GM23338 (cell line): ENCODE results near the gene TSPOAP1. TPM values are rescaled to one million over a fixed set of nuclear protein-coding genes. Genes with fewer than 3 reads are reported as not detected.

Source experiments
- CTCF ChIP-seq, 2 experiments: fragments of 200-600 bp in 1 of 2; sonication (generic) in 1 of 2; conservative IDR thresholded peaks; 2 replicates each; pipeline versions ENCODE4 v1.5.1 to v1.6.1; 2016 to 2017; ENCODE audit warnings: antibody characterized with exemption in 2 of 2, low read depth in 2 of 2, mild to moderate bottlenecking in 2 of 2, moderate library complexity in 1 of 2
- EZH2phosphoT487 ChIP-seq: fragments of 200-600 bp; sonication (generic); IDR thresholded peaks from one replicate; pipeline ENCODE4 v1.8.1; 2018; ENCODE audit warnings: antibody characterized with exemption; ENCODE audit not compliant: unreplicated experiment
- NANOG ChIP-seq: IDR thresholded peaks from 2 replicates; pipeline ENCODE4 v1.6.1; 2016; ENCODE audit warnings: antibody characterized with exemption, borderline replicate concordance
- STAT1 ChIP-seq: IDR thresholded peaks from one replicate; pipeline ENCODE4 v1.6.1; 2016; ENCODE audit warnings: antibody characterized with exemption; ENCODE audit not compliant: unreplicated experiment
- ZNF114 ChIP-seq: fragments of 250-450 bp; sonication (Bioruptor Pico); IDR thresholded peaks from 2 replicates; pipeline ENCODE4 v1.5.0; 2020; ENCODE audit warnings: mild to moderate bottlenecking, moderate library complexity
- ZNF331 ChIP-seq: fragments of 250-450 bp; sonication (Bioruptor Pico); IDR thresholded peaks from 2 replicates; pipeline ENCODE4 v1.5.0; 2020; ENCODE audit warnings: low read depth, mild to moderate bottlenecking, moderate library complexity
- polyA plus RNA-seq: library from polyadenylated mRNA; unstranded; fragments of >200 nt; fragmentation: Nextera tagmentation; extraction: Ambion mirVana; gene quantifications from 2 replicates; pipeline ENCODE4 v1.2.1, GENCODE V29; 2016
- total RNA-seq: library from RNA; depleted of rRNA; stranded (reverse); fragments of >200 nt; shearing (Covaris generic); gene quantifications from 2 replicates; pipeline ENCODE4 v1.2.3, GENCODE V29; 2014
- TF ChIP-seq, protein P1 (sequence below): fragments of 250-450 bp; sonication (Bioruptor Pico); IDR thresholded peaks from 2 replicates; pipeline ENCODE4 v1.5.0; 2020; ENCODE audit warnings: mild to moderate bottlenecking, moderate library complexity
- TF ChIP-seq, protein P2 (sequence below): IDR thresholded peaks from one replicate; pipeline ENCODE4 v1.6.1; 2018; ENCODE audit warnings: antibody characterized with exemption; ENCODE audit not compliant: unreplicated experiment
- TF ChIP-seq, protein P3 (sequence below): IDR thresholded peaks from 2 replicates; pipeline ENCODE4 v1.6.1; 2016; ENCODE audit warnings: antibody characterized with exemption

The TSPOAP1 gene
- total and polyA plus RNA-seq, 2 experiments from 2014 or later = 7.3 to 11.8 TPM

- TF ChIP-seq, protein P1, sequence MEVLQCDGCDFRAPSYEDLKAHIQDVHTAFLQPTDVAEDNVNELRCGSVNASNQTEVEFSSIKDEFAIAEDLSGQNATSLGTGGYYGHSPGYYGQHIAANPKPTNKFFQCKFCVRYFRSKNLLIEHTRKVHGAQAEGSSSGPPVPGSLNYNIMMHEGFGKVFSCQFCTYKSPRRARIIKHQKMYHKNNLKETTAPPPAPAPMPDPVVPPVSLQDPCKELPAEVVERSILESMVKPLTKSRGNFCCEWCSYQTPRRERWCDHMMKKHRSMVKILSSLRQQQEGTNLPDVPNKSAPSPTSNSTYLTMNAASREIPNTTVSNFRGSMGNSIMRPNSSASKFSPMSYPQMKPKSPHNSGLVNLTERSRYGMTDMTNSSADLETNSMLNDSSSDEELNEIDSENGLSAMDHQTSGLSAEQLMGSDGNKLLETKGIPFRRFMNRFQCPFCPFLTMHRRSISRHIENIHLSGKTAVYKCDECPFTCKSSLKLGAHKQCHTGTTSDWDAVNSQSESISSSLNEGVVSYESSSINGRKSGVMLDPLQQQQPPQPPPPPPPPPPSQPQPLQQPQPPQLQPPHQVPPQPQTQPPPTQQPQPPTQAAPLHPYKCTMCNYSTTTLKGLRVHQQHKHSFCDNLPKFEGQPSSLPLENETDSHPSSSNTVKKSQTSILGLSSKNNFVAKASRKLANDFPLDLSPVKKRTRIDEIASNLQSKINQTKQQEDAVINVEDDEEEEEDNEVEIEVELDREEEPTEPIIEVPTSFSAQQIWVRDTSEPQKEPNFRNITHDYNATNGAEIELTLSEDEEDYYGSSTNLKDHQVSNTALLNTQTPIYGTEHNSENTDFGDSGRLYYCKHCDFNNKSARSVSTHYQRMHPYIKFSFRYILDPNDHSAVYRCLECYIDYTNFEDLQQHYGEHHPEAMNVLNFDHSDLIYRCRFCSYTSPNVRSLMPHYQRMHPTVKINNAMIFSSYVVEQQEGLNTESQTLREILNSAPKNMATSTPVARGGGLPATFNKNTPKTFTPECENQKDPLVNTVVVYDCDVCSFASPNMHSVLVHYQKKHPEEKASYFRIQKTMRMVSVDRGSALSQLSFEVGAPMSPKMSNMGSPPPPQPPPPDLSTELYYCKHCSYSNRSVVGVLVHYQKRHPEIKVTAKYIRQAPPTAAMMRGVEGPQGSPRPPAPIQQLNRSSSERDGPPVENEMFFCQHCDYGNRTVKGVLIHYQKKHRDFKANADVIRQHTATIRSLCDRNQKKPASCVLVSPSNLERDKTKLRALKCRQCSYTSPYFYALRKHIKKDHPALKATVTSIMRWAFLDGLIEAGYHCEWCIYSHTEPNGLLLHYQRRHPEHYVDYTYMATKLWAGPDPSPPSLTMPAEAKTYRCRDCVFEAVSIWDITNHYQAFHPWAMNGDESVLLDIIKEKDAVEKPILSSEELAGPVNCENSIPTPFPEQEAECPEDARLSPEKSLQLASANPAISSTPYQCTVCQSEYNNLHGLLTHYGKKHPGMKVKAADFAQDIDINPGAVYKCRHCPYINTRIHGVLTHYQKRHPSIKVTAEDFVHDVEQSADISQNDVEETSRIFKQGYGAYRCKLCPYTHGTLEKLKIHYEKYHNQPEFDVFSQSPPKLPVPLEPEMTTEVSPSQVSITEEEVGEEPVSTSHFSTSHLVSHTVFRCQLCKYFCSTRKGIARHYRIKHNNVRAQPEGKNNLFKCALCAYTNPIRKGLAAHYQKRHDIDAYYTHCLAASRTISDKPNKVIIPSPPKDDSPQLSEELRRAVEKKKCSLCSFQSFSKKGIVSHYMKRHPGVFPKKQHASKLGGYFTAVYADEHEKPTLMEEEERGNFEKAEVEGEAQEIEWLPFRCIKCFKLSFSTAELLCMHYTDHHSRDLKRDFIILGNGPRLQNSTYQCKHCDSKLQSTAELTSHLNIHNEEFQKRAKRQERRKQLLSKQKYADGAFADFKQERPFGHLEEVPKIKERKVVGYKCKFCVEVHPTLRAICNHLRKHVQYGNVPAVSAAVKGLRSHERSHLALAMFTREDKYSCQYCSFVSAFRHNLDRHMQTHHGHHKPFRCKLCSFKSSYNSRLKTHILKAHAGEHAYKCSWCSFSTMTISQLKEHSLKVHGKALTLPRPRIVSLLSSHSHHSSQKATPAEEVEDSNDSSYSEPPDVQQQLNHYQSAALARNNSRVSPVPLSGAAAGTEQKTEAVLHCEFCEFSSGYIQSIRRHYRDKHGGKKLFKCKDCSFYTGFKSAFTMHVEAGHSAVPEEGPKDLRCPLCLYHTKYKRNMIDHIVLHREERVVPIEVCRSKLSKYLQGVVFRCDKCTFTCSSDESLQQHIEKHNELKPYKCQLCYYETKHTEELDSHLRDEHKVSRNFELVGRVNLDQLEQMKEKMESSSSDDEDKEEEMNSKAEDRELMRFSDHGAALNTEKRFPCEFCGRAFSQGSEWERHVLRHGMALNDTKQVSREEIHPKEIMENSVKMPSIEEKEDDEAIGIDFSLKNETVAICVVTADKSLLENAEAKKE (CRISPR knock-in tag) = no peak
- TF ChIP-seq ZNF114 (CRISPR knock-in tag) (no peak), STAT1 (no peak), ZNF331 (no peak), EZH2phosphoT487 (no peak), NANOG (peak; percentile 23; the same call in 1 of the 2 replicates), CTCF (conservative IDR thresholded peaks at IDR 0.05; ENCODE audit: low read depth in 2 of 2) (no peak)
- TF ChIP-seq, protein P2, sequence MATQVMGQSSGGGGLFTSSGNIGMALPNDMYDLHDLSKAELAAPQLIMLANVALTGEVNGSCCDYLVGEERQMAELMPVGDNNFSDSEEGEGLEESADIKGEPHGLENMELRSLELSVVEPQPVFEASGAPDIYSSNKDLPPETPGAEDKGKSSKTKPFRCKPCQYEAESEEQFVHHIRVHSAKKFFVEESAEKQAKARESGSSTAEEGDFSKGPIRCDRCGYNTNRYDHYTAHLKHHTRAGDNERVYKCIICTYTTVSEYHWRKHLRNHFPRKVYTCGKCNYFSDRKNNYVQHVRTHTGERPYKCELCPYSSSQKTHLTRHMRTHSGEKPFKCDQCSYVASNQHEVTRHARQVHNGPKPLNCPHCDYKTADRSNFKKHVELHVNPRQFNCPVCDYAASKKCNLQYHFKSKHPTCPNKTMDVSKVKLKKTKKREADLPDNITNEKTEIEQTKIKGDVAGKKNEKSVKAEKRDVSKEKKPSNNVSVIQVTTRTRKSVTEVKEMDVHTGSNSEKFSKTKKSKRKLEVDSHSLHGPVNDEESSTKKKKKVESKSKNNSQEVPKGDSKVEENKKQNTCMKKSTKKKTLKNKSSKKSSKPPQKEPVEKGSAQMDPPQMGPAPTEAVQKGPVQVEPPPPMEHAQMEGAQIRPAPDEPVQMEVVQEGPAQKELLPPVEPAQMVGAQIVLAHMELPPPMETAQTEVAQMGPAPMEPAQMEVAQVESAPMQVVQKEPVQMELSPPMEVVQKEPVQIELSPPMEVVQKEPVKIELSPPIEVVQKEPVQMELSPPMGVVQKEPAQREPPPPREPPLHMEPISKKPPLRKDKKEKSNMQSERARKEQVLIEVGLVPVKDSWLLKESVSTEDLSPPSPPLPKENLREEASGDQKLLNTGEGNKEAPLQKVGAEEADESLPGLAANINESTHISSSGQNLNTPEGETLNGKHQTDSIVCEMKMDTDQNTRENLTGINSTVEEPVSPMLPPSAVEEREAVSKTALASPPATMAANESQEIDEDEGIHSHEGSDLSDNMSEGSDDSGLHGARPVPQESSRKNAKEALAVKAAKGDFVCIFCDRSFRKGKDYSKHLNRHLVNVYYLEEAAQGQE = no peak
- TF ChIP-seq, protein P3, sequence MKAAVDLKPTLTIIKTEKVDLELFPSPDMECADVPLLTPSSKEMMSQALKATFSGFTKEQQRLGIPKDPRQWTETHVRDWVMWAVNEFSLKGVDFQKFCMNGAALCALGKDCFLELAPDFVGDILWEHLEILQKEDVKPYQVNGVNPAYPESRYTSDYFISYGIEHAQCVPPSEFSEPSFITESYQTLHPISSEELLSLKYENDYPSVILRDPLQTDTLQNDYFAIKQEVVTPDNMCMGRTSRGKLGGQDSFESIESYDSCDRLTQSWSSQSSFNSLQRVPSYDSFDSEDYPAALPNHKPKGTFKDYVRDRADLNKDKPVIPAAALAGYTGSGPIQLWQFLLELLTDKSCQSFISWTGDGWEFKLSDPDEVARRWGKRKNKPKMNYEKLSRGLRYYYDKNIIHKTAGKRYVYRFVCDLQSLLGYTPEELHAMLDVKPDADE = no peak
Measured at GRCh38 chr17:58352596-58353388, 24.2 kb upstream of the TSPOAP1 start (continued).
